GM18508 (cell line): ENCODE results near the gene RALGDS.

Experiments used
- ATAC-seq: cut with Tn5 transposase; IDR thresholded peaks from one replicate; pipeline ENCODE4 v1.9.1; 2021; ENCODE audit warnings: moderate number of reproducible peaks; ENCODE audit not compliant: insufficient read depth, unreplicated experiment

RALGDS gene

DNA sequence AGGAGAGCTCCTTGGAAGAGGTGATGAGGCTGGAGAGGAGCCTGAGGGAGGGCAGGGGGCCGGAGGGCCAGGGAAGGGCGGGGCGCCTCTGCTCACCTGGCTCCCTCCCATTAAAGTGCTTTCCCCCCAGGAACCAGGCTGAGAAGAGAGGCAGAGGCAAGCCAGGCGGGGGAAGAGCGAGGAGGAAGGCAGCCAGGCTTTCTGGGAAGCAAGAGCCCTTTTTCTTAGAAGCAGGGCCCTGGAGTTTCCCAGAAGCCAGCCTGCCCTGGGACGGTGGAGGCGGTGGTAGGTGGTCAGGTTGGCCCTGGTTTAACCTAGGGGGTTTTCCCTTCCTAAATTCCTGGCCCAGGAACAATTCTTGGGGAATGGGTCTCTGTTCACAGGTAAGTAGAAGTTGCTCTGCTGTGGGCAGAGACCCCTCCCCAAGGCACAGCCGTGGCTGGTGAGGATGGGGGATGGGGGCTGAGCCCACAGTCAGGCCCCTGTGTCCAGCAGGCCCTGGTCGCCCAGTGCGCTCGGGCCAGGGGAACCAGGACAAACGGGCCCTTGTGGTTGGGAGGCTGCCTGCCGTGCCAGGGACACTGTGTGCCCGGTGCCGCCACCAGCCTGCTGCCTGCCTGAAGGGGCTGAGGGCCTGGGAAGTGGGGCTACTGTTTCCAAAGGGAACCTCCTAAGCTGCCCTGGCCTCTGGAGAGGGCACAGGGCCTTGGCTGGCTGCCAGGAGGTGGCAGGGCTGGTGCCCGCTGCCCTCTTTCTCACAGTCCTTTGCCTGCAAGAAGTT, 16.6 kb upstream of the RALGDS start:
- no peak for ATAC-seq

GRCh38 chr9:133135146-133135745, 14.2 kb upstream of the RALGDS start:
- ATAC-seq, result no peak

DNA sequence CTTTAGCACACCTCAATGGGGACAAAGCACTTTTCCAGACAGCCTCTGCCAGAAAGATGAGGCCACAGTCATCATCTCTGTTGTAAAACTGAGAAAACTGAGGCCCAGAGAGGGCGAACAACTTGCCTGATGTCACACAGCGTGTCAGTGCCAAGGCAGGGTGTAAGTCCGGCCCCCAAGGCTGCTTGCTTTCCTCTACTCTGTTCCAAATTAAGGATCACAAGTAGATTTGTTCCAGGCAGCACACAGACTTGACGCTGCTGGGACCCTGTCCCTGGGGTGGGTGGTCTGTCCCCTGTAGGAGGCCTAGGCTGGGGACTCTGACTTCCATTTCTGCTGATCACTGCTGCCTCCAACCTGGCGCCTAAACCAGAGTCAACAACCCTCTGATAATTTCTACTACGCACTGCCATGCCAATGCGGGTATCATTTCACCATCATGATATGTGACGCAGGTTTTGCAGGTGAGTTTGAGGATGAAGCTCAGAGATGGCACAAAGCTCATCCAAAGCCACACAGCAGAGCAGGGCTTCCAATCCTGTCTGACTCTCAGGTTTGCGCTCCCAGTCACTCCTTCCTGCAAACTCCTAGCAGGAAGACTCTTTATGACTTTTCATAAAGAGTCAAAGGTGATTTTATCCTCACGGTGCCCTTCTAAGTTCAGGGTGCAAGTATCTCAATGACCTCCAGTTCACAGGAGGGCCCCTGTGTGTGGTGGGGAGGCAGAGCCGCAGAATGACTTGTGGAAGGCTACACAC, 13.5 kb upstream of the RALGDS start:
- no peak for ATAC-seq

DNA sequence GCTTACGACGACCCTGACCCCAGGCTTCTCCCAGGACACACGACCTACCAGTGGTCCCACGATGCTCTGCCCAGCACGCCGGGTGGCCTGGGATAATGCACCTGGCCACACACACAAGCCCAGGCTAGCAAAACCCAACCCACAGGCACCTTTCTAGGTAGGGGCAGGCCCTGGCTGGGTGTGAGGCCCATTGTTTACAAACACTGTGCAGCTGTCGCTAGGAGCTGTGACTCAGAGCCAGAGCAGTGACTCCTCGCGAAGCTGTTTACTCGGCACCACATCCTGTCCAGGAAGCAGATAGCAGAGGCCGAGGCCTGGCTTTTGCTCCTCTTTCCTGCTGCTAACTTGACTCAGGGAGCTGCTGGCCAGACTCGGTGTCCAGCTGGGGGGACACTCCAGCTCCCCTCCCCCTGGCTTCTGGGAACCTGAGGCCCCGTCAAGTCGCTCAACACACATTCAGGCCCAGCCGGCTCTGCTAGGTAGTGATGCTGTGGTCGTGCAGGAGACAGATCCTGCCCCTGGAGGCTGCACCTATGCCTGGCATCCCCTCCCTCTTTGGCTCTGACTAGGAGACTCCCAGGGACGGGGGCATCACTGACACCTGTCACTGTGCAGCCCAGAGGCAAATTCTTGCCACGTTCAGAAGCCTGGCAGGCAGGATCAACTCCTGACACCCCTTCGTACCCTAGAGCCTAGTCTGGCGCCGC, 12.8 kb upstream of the RALGDS start:
- ATAC-seq, result peak; percentile 75

DNA sequence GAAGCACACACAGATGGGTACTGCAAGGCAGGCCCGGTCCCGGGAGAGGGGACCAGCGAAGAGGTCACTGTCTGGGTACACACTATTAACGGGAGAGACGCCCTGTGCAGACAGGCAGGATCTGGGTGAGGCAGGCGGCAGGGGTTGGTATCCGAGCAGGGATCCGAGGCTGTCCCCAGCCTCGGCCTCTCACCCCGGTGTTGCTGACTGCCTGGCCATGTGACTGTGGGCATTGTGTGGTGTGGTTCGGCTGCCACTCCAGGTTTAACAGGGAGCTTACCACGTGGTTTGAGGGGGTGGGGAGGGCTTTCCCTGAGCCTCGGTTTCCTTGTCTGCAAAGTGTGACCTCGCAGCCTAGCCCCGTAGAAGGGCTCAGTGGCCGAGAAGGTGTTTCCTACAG, 11.1 kb upstream of the RALGDS start:
- no peak for ATAC-seq

DNA sequence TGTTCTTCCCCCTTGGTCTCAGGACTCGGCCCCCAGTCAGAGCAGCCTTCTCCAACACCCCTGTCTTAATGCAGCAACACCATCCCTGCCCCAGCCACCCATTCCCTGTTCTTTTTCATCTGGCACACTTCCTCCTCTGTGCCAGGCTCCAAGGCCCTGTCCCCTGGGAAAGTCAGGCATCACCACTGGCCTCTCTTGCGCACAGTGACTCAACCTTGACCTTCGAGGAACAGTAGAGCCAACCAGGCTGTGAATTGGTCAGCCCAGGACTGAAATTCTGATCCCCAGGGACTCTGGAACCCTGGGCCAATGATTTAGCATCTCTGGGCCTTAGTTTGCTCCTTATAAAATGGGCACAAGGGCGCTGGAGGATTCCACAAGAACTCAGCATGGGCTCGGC, 10.5 kb upstream of the RALGDS start:
- no peak for ATAC-seq

- ATAC-seq, result no peak
Measured at GRCh38 chr9:133130685-133131244, 9.7 kb upstream of the RALGDS start.

DNA sequence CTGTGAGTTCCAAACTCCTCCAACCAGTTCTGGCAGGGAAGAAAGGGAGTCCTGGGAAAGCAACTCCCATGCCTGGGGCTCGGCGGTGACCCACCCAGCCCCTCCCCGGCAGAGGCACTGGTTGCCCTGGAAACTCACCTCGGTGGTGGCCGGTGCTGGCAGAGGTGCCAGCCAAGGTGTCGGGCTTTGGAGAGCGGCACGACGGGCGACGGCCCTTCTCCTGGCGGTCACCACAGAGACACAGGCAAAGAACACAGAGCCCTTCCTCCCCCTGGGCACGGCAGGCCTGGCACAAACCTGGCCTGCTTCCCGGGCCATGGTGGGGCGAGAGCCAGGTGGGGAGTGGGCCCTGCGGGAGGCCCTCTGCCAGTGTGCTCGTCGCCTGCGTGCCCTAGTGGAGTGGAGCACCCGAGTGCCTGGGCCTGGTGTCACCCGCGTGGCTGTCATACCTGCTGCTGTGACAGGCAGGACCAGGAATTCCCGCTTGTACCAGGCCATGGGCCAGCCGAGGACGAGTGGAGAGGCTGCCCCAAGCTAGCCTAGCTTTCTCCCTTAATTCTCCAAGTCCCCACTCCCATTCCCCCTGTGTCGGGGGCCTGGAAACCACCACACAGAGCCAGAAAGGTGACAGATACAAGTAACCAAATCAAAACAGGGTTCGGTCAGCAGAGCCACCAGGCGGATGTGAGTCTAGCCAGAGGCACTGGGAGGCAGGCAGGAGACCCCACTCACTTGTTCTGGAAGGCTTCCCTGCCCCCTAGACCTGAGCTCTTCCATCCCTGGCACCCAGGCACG, 8.2 kb upstream of the RALGDS start:
- ATAC-seq, result no peak

- ATAC-seq, result no peak
Measured at GRCh38 chr9:133128152-133128551, 7.1 kb upstream of the RALGDS start.

- no peak for ATAC-seq
Measured at GRCh38 chr9:133127340-133127981, 6.4 kb upstream of the RALGDS start.

DNA sequence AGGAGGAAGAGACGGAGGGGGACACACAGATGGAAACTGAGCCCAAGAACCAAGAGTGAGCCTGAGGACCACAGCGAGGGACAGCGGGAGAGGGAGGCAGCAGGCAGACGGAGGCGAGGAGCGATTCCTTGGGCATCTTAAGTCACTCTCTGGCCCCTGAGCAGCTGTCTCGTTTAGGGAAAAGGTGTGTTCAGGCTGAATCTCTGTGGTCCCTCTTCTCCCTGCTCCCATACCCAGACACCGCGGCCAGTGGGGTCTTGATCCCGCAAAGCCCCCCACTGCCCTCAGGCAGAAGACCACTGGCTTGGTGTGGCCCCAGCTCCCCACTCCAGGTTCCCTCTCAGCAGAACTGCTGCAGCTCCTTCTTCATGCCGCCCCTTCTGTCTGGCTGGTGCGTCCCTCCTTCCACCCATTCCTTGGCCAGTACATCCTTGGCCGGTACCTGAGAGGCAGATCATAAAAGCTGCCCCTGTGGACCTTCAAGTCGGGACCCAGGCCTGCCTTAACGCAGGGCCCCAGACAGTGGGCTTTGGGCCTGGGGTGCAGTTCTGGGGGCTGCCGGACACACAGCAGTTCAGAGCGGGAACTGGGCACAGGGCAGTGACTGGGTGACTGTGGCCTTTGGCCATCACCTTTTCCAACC, 5.8 kb upstream of the RALGDS start:
- no peak for ATAC-seq

DNA sequence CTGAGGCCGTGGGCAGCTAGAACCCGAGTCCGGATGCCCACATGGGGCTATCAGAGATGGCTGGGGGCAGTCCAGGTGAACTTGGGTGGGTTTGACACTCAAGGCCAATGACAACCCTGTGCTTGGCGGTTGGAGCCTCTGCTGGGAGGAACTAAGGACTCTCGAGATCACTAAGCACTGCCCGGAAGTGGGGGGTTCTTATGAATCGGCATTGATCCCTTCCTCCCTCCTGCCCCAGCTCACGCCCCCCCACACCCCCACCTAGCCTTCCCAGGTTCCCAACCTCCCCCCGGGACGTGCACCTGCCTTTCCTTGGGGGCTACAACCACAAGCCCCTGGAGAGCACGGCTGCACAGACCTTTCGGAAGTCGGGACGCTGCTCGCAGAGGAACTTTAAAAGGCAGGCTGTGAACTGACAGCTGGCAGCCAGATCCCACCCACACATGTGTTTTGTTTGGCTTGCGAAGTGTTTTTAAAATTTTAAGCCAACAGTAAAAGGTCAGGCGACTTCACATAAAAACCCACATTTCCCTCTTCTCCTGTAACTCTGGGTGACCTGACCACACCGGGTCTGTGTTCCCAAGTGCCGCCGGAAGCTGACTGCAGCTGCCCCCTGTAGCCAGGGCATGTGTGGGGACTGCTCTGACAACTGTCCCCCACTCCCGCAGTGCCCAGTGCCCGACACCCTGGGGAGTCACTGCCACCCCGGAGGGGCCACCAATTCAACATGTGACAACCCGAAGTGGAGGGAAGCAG, 5.1 kb upstream of the RALGDS start:
- no peak for ATAC-seq

- no peak for ATAC-seq
Measured at GRCh38 chr9:133124907-133125275, 3.9 kb upstream of the RALGDS start.

DNA sequence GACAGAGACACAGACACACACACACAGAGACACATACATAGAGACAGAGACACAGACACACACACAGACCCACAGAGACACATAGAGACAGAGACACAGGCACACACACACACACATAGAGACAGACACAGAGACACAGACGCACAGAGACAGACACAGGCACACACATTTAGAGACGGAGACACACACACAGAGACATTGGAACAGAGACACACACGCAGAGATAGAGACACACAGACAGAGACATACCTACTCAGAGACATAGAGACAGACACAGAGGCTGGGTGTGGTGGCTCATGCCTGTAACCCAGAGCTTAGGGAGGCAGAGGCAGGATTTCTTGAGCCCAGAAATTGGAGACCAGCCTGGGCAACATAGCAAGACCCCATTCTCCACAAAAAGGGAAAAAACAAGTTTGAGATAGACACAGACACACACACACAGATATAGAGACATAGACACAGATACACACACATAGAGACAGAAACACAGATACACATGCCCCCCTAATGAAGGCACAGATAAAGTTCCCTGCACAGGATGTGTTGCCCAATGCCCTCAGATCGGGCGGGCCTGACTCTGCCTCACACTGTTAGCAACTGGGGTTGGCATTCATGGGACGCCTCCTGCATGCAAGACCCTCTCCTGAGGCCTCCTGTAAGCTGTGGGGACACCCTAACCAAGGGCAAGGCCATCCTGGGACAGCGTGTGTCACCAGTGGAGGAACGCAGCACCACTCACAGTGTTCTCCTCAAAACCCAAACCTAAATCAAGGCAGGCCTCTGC, 3.3 kb upstream of the RALGDS start:
- no peak for ATAC-seq

- no peak for ATAC-seq
Measured at GRCh38 chr9:133122935-133123611, 2.0 kb upstream of the RALGDS start.

DNA sequence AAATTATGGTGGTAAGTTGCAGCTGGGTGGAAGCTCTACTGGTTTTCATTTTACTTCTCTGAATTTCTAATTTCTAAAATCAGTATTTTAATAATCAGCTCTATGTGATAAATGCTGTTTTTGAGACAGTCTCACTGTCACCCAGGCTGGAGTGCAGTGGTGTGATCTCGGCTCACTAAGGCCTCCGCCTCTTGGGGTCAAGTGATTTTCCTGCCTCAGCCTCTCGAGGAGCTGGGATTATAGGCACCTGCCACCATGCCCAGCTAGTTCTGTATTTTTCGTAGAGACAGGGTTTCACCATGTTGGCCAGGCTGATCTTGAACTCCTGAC, 1.5 kb upstream of the RALGDS start:
- ATAC-seq, result no peak
